Measurements from ENCODE around the gene RARRES2. TPM values are rescaled to one million over a fixed set of nuclear protein-coding genes. Genes with fewer than 3 reads are reported as not detected.

RARRES2 gene
- total RNA-seq, result 1,000 to 10,000 TPM in 8 of 9 donors, 100 to 1,000 TPM in 1; 132 to 6,437 (median 3,184) TPM
- 1,000 to 10,000 TPM in 2 of 3 donors, 100 to 1,000 TPM in 1; 590 to 7,984 (median 3,445) TPM for polyA plus RNA-seq
- long read RNA-seq, donor 1, transcript RARRES2-204 (4 exons, 1,907 nt), result minor isoform, 7 of 190 reads
- long read RNA-seq, donor 1, transcript RARRES2-202 (5 exons, 1,618 nt), result minor isoform, 20 of 190 reads
- long read RNA-seq, donor 1, transcript RARRES2-201 (6 exons, 740 nt), result major isoform, 149 of 190 reads
- long read RNA-seq, donor 1, partial matches to known transcripts, result 14 of 190 reads
- long read RNA-seq, donor 1, other reads (novel, unspliced or antisense), result 0 of 190 reads
- long read RNA-seq, donor 2, transcript RARRES2-204 (4 exons, 1,907 nt), result minor isoform, 7 of 255 reads
- long read RNA-seq, donor 2, transcript RARRES2-201 (6 exons, 740 nt), result major isoform, 187 of 255 reads
- long read RNA-seq, donor 2, transcript RARRES2-202 (5 exons, 1,618 nt), result minor isoform, 23 of 255 reads
- long read RNA-seq, donor 2, partial matches to known transcripts, result 32 of 255 reads
- long read RNA-seq, donor 2, other reads (novel, unspliced or antisense), result 5 of 255 reads
- long read RNA-seq, donor 3, transcript RARRES2-202 (5 exons, 1,618 nt), result minor isoform, 6 of 59 reads
- long read RNA-seq, donor 3, transcript RARRES2-201 (6 exons, 740 nt), result major isoform, 47 of 59 reads
- long read RNA-seq, donor 3, partial matches to known transcripts, result 5 of 59 reads
- long read RNA-seq, donor 3, other reads (novel, unspliced or antisense), result 0 of 59 reads
- long read RNA-seq, donor 4, transcript RARRES2-202 (5 exons, 1,618 nt), result minor isoform, 178 of 3,396 reads
- long read RNA-seq, donor 4, transcript RARRES2-201 (6 exons, 740 nt), result major isoform, 2,990 of 3,396 reads
- long read RNA-seq, donor 4, transcript RARRES2-204 (4 exons, 1,907 nt), result minor isoform, 25 of 3,396 reads
- long read RNA-seq, donor 4, partial matches to known transcripts, result 39 of 3,396 reads
- long read RNA-seq, donor 4, other reads (novel, unspliced or antisense), result 164 of 3,396 reads
- long read RNA-seq, donor 5, transcript RARRES2-201 (6 exons, 740 nt), result major isoform, 2,350 of 2,808 reads
- long read RNA-seq, donor 5, transcript RARRES2-204 (4 exons, 1,907 nt), result minor isoform, 24 of 2,808 reads
- long read RNA-seq, donor 5, transcript RARRES2-202 (5 exons, 1,618 nt), result minor isoform, 287 of 2,808 reads
- long read RNA-seq, donor 5, partial matches to known transcripts, result 46 of 2,808 reads
- long read RNA-seq, donor 5, other reads (novel, unspliced or antisense), result 99 of 2,808 reads
- long read RNA-seq, donor 6, transcript RARRES2-202 (5 exons, 1,618 nt), result minor isoform, 208 of 3,304 reads
- long read RNA-seq, donor 6, transcript RARRES2-201 (6 exons, 740 nt), result major isoform, 2,887 of 3,304 reads
- long read RNA-seq, donor 6, transcript RARRES2-204 (4 exons, 1,907 nt), result minor isoform, 11 of 3,304 reads
- long read RNA-seq, donor 6, partial matches to known transcripts, result 44 of 3,304 reads
- long read RNA-seq, donor 6, other reads (novel, unspliced or antisense), result 153 of 3,304 reads
- long read RNA-seq, donor 7, transcript RARRES2-201 (6 exons, 740 nt), result major isoform, 45 of 60 reads
- long read RNA-seq, donor 7, transcript RARRES2-202 (5 exons, 1,618 nt), result minor isoform, 9 of 60 reads
- long read RNA-seq, donor 7, partial matches to known transcripts, result 5 of 60 reads
- long read RNA-seq, donor 7, other reads (novel, unspliced or antisense), result 0 of 60 reads
- long read RNA-seq, donor 8, transcript RARRES2-201 (6 exons, 740 nt), result major isoform, 134 of 166 reads
- long read RNA-seq, donor 8, transcript RARRES2-202 (5 exons, 1,618 nt), result minor isoform, 19 of 166 reads
- long read RNA-seq, donor 8, partial matches to known transcripts, result 0 of 166 reads
- long read RNA-seq, donor 8, other reads (novel, unspliced or antisense), result 9 of 166 reads
- long read RNA-seq, donor 9, transcript RARRES2-201 (6 exons, 740 nt), result major isoform, 62 of 90 reads
- long read RNA-seq, donor 9, transcript RARRES2-202 (5 exons, 1,618 nt), result minor isoform, 12 of 90 reads
- long read RNA-seq, donor 9, partial matches to known transcripts, result 14 of 90 reads
- long read RNA-seq, donor 9, other reads (novel, unspliced or antisense), result 0 of 90 reads
- long read RNA-seq, donor 10, transcript RARRES2-201 (6 exons, 740 nt), result major isoform, 70 of 86 reads
- long read RNA-seq, donor 10, transcript RARRES2-202 (5 exons, 1,618 nt), result minor isoform, 8 of 86 reads
- long read RNA-seq, donor 10, partial matches to known transcripts, result 7 of 86 reads
- long read RNA-seq, donor 10, other reads (novel, unspliced or antisense), result 0 of 86 reads

- WGBS, 4 donors, result 6 to 12% (median 7%) methylated on average over 29 to 48 of the region's 49 CpGs
- H3K9me3 ChIP-seq (replicated peaks in 1 of 3), result no peaks in the 10 kb centered on the region
- intact Hi-C loops (cut with DNase I), result no loop called here
- H3K4me1 ChIP-seq (replicated peaks in 1 of 2), result peaks cover 21 to 31% of the 10 kb centered on the region in 2 donors
- TF ChIP-seq POLR2A (IDR thresholded peaks at IDR 0.05), result peak in 1 of 2 donors; percentile 81
- TF ChIP-seq CTCF (IDR thresholded peaks at IDR 0.05), result no peak
- H3K4me3 ChIP-seq, result peak within 1 kb of the TSS; percentile 56 to 87 (median 73)
- DNase-seq, result peak; percentile 87 to 92 (median 89)
- H3K27me3 ChIP-seq, result no peaks in the 10 kb centered on the region
- H3K36me3 ChIP-seq (replicated peaks in 1 of 2), result peaks cover 0 to 22% of the 10 kb centered on the region in 2 donors
- peak within 1 kb of the TSS; percentile 86 to 93 (median 90) for H3K27ac ChIP-seq
These were observed at the start of gene RARRES2 for GRCh38 chr7:150341263-150342120. TSS of gene RARRES2 (minus strand) at chr7:150341629. CDS start at chr7:150340609, 1,020 bp downstream.

- Histone ChIP-seq H3K9me3 (replicated peaks in 1 of 3) (no peaks in the 10 kb centered on the region), H3K4me1 (replicated peaks in 1 of 2) (peaks cover 11 to 20% of the 10 kb centered on the region in 2 donors), H3K27ac (no peak overlapping the region), H3K36me3 (replicated peaks in 1 of 2) (no peaks in the 10 kb centered on the region), H3K27me3 (no peaks in the 10 kb centered on the region), H3K4me3 (no peak overlapping the region)
- no peak for DNase-seq
- 75 to 95% (median 93%) methylated on average over 1 to 7 of the region's 7 CpGs for WGBS, 4 donors
- intact Hi-C loops (cut with DNase I), result no loop called here
- no peak for TF ChIP-seq CTCF (IDR thresholded peaks at IDR 0.05)
- TF ChIP-seq POLR2A (IDR thresholded peaks at IDR 0.05), result no peak
These were observed 48.8 kb upstream of the RARRES2 start for GRCh38 chr7:150390205-150390604.

GRCh38 chr7:150389532-150389816, 48.0 kb upstream of the RARRES2 start:
- no peak for DNase-seq
- intact Hi-C loops (cut with DNase I), result no loop called here
- Histone ChIP-seq H3K27ac (peak overlapping the region in 4 of 5 donors; percentile 58 to 85 (median 77)), H3K4me1 (replicated peaks in 1 of 2) (peaks cover 11 to 20% of the 10 kb centered on the region in 2 donors), H3K9me3 (replicated peaks in 1 of 3) (no peaks in the 10 kb centered on the region), H3K4me3 (no peak overlapping the region), H3K36me3 (replicated peaks in 1 of 2) (no peaks in the 10 kb centered on the region), H3K27me3 (no peaks in the 10 kb centered on the region)
- 72 to 81% (median 73%) methylated on average over 5 of the region's 5 CpGs for WGBS, 4 donors
- no peak for TF ChIP-seq CTCF (IDR thresholded peaks at IDR 0.05)
- TF ChIP-seq POLR2A (IDR thresholded peaks at IDR 0.05), result no peak
